Fibroblast of skin of left quadriceps (primary cell): Measurements from ENCODE around the gene APLP2.
"Not testable (repeated sequence)": the region's sequence is repeated elsewhere in the genome, so short reads cannot be mapped to it uniquely, and the experiment has no call there.

Experiments
- DNase-seq, 2 experiments: peaks; one replicate each; pipeline ENCODE4 v3.0.0-alpha.2; 2013; ENCODE audit warnings: low read depth in 2 of 2

Gene APLP2

GRCh38 chr11:130069659-130070108 is at the start of gene APLP2:
TSS of gene APLP2 (plus strand) at chr11:130069894. CDS start at chr11:130069978, 84 bp downstream.
- DNase-seq, result peak; percentile 97

- DNase-seq, result peak in 1 of 2 experiments; percentile 42
These were observed 49.4 kb upstream of the APLP2 start for GRCh38 chr11:130020323-130020722.

- DNase-seq, result not testable (repeated sequence)
These were observed 48.1 kb upstream of the APLP2 start for GRCh38 chr11:130021606-130022005.

- DNase-seq, result no peak
These were observed 46.9 kb upstream of the APLP2 start for GRCh38 chr11:130022799-130023198.

GRCh38 chr11:130023204-130023603 is 46.5 kb upstream of the APLP2 start:
- no peak for DNase-seq

- no peak for DNase-seq
These were observed 45.3 kb upstream of the APLP2 start for GRCh38 chr11:130024361-130024760.

- no peak for DNase-seq
These were observed 44.3 kb upstream of the APLP2 start for GRCh38 chr11:130025371-130025770.

- no peak for DNase-seq
These were observed 40.6 kb upstream of the APLP2 start for GRCh38 chr11:130029137-130029536.

- no peak for DNase-seq
These were observed 38.6 kb upstream of the APLP2 start for GRCh38 chr11:130031056-130031455.

- DNase-seq, result no peak
These were observed 37.7 kb upstream of the APLP2 start for GRCh38 chr11:130031945-130032344.

GRCh38 chr11:130032931-130033330 is 36.8 kb upstream of the APLP2 start:
- DNase-seq, result no peak

- no peak for DNase-seq
These were observed 35.5 kb upstream of the APLP2 start for GRCh38 chr11:130034236-130034635.

GRCh38 chr11:130037058-130037457 is 32.6 kb upstream of the APLP2 start:
- DNase-seq, result peak in 1 of 2 experiments; percentile 25

- DNase-seq, result no peak
These were observed 31.7 kb upstream of the APLP2 start for GRCh38 chr11:130037881-130038585.

- DNase-seq, result no peak
These were observed 29.3 kb upstream of the APLP2 start for GRCh38 chr11:130040281-130040940.

- peak; percentile 82 to 83 for DNase-seq
These were observed 27.6 kb upstream of the APLP2 start for GRCh38 chr11:130042093-130042591.

- DNase-seq, result no peak
These were observed 26.1 kb upstream of the APLP2 start for GRCh38 chr11:130043575-130043974.

GRCh38 chr11:130047141-130047540 is 22.6 kb upstream of the APLP2 start:
- DNase-seq, result no peak

GRCh38 chr11:130049328-130049771 is 20.3 kb upstream of the APLP2 start:
- DNase-seq, result no peak

- DNase-seq, result no peak
These were observed 19.4 kb upstream of the APLP2 start for GRCh38 chr11:130050257-130050656.

GRCh38 chr11:130051082-130051481 is 18.6 kb upstream of the APLP2 start:
- DNase-seq, result peak in 1 of 2 experiments; percentile 28

GRCh38 chr11:130052567-130052966 is 17.1 kb upstream of the APLP2 start:
- peak; percentile 80 to 81 for DNase-seq

GRCh38 chr11:130054966-130055365 is 14.7 kb upstream of the APLP2 start:
- no peak for DNase-seq
